GM19372 (cell line): ENCODE data around the gene MCF2L.

ENCODE experiments used
- ATAC-seq: cut with Tn5 transposase; IDR thresholded peaks from one replicate; pipeline ENCODE4 v1.9.1; 2021; ENCODE audit warnings: mild to moderate bottlenecking, low read depth, moderate library complexity; ENCODE audit not compliant: unreplicated experiment

MCF2L gene

DNA sequence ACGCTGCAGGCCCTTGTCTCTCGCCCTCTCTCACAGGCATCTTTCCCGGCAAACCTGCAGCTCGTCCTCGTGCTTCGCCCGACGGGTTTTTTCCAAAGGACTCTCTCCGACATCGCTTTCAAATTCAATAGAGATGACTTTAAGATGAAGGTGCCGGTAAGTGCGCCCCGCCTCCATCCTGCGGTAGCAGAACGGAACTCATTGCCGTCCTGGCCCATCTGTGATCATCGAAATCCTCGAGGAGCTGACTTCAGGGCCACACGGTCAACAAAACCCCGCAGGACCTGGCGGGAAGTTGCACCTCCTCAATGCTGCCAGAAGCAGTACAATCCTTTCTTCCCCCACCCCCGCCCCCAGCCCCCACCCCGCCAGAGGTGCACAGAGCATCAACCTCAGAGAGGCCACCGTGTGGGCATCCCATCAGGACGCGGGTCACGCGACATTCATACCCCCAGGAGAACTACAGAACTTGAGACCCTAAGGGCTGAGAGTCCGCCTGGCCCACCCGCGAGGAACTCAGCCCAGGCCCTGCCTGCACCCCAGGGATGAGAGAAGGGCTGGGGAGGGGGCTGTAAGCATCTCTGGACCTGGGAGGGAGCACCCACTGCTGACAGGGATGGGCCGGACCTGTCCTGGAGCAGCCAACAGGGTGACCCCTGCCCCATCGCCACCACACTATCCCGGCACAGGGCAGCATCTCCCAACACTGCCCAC, 91.7 kb downstream of the MCF2L start:
- no peak for ATAC-seq

DNA sequence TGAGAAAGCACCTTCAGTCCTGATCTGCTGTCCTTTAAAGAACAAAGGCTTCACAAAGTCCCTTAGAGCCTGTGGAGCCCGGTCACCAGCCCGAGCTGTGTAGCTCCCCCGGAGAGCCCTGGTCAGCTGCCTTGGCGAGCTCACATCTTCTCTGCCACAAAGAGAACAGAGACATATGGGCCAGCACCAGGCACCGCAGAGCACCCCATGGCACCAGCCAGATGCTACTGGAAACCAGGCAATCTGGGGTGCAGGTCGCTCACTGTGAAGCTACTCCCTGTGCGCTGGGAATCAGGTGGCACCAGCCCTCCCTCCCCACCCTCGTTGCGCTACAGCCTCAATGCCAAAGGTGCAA, 92.2 kb downstream of the MCF2L start:
- ATAC-seq: no peak

DNA sequence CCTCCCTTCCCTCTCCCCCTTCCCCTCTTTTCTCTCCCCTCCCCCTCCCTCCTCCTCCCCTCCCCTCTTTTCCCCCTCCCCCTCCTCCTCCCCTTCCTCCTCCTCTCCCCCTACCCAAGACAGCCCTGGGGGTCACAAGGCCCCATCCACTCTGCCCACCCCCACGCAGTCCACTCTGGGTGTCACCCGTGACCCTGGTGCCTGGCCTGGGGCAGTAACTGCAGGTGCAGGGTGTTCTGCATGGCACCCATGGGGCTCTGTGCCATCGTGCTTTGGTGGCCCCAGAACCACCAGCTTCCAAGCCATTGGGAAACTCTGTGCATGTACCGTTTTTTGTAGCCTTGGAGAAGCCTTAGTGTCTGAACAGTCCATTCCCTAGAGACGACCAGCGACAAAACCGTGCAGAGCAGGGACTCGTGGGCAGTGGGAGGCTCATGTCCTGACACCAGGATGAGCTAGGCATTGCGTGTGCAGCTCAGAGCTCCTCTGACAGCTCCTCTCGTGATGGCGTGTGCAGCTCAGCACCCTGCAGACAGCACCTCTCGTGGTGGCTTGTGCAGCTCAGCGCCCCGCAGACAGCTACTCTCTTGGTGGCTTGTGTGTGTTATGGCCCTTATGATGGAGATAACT, 92.9 kb downstream of the MCF2L start:
- no peak for ATAC-seq

DNA sequence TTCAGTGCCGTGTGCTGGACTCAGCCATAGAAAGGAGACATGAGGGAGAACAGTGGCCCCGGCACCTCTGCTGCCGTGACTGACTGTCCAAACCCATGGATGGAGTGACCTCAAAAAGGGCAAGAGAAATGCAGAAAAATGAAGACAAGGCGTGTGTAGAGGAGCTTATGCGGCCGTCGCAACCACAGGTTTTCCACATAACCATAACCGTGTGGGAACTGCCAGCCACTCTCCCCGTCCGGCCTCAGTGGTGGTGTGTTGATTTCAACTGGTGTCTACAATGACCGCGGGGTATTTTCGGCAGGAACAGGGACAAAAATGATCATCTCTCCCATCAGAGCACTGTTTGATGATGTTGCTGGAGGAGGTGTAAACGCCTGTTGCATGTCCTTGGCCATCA, 93.7 kb downstream of the MCF2L start:
- no peak for ATAC-seq

DNA sequence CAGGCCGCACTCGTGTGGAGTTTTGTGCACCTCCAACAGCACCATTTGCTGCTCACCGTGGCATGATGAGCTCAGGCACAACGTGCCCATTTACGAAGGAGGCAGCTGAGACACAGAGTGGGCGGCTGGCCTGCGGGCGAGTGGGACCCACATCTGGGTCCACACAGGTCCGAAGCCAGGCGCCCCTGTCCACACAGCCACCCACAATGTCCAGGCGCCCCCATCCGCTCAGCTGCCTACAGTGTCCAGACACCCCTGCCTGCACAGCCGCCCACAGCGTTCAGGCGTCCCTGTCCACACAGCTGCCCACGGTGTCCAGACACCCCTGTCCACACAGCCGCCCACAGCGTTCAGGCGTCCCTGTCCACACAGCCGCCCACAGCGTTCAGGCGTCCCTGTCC, 94.1 kb downstream of the MCF2L start:
- no peak for ATAC-seq

DNA sequence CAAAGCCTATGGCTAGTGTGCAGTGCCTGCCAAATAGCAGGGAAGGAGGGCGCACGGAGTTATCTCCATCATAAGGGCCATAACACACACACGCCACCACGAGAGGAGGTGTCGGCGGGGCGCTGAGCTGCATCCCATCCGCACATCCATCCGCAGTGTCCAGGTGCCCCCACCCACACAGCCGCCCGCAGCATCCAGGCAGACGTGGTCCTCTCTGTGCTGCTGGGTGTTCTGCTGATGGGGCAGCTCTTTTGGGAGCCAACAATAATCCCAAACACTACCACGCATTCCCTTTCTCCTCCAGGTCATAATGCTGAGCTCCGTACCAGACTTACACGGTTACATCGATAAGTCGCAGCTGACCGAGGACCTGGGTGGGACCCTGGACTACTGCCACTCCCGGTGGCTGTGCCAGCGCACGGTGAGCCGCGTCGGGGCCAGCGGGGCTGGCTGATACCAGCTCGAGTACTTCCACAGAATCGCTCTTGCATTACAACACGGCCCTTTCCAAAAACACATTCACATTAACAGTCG, 95.1 kb downstream of the MCF2L start:
- ATAC-seq: no peak

DNA sequence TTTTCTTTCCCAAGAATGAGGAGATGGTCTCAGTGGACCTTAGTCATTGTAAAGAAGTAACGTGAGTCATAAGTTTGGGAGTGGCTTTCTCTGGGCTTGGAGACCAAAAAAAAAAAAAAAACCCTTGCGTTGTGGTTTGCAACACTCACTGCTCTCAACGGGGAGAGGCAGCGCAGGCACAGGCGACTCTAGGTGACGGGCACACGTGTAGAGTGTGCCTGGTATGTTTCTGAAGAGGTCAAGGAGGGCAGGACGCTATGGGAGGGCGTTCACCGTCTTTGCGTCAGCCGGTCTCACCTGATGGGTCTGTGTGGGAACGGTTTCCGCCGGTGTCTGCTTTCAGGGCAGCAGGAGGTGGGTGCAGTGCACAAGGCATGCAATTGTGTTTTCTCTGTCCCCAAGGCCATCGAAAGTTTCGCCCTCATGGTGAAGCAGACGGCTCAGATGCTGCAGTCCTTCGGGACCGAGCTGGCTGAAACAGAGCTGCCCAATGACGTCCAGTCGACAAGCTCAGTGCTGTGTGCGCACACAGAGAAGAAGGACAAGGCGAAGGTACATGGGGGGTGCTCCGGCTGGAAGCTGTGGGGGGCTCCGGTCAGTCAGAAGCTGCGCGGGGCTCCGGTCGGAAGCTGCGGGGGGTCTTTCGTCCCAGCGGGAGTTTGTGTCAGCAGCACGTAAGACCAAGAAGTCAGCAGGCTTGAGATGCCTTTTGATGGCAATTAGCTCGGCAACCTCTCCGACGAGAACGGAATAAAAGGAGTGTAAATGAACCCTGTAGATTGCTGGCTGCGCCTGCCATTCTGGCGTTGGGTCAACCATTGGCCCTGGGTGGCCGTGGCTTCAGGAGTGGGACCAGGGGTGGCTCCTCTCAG, 95.8 kb downstream of the MCF2L start:
- no peak for ATAC-seq

DNA sequence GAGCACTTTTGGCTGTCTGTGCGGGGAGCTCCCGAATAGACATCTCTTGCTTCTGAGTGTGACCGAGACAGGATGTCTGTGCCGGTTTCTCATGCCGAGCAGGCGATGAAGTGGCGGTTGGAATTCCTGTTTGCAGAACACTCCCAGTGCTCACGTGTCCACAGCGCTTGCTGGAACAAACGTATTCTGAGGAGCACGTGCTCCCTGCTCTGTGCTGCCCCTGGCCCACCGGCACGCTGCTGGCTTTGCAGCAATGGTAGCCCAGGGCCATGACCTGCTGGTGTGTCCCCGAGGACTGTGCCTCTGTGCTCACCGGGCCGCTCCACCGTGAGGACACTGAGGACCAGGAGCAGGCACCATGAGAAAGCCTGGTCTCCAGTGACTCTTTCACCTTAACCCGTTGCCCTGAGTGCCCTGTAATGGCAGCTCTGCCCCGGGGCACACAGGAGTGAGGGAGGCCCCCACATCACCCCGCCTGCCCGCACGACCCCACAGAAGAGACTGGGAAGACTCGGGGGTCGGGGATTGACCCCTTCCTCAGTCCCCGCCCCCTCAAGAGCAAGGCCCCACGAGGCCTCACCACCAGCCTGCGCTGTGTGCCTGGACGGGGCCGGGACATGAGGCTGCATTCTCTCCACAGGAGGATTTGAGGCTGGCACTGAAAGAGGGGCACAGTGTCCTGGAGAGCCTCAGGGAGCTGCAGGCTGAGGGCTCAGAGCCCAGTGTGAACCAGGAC, 96.6 kb downstream of the MCF2L start:
- no peak for ATAC-seq

DNA sequence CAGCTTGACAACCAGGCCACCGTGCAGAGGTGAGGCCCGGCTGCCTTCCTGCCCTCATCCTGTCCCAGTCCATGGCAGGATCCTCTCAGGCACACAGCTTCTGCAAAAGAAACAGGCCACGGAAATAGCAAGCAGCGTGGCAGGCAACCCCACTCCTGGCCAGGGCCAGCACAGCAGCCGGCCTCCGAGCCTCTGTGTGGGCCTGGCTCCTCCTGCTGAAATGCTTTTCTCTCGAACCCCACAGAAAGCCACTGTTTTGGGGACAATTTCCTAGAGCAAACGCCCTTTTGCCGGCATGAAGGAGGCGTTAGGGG, 97.1 kb downstream of the MCF2L start:
- no peak for ATAC-seq

DNA sequence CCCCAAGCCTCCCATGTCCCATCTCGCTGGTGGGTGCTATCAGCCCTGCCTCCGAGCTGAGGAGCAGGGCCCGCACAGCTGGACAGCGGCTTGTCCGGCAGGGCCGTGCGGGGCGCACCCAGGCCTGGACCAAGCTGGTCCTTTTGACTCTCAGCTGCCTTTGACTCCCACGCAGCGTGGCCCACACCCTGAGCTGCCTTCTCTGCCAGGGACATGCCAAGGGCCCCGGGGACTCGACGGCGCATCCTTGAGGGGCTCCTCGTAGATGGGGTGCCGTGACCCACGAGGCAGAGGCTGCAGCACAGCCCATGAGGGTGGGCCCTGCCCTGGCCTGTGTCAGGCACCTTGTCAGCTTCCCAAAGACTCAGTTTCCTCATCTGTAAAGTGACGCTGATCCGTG, 97.7 kb downstream of the MCF2L start:
- ATAC-seq: no peak

DNA sequence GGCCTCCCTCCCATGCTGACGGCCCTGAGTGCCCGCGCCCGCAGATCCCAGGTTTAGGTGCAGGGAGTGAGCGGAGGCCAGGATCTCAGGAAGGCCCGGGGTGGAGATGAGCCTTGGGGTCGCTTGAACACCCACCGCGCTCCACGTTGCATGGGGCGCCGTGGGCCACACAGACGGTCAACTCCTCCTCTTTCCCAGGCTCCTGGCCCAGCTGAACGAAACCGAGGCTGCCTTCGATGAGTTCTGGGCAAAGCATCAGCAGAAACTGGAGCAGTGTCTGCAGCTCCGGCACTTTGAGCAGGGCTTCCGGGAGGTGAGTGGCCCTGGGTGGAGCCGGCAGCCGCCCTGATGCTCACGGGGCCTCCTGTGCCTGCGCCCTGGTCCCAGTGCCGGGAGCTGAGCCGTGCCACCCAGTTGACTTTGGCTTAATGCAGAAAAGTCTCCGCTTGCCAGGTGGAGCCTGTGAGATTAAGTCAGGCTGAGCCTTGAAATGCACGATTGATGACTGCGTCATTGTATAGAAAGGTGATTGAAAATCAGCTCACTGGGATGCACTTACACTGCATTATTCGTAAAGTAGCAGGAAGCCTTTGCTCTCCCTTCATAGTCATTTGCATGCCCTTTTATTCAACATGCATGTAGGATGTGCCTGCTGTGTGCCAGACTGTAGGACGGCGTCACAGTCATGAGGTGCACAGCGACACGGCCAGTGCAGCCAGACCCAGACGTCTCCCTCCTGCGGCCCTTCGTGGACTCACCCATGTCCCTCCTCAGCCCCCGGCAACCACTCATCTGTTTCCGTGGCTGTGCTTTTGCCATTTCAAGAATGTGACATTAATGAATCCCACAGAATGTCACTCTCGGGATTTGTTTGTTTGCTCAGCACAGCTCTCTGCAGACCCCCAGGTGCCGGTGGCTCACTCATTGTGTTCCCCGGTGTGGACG, 101.1 kb downstream of the MCF2L start:
- ATAC-seq: no peak

DNA sequence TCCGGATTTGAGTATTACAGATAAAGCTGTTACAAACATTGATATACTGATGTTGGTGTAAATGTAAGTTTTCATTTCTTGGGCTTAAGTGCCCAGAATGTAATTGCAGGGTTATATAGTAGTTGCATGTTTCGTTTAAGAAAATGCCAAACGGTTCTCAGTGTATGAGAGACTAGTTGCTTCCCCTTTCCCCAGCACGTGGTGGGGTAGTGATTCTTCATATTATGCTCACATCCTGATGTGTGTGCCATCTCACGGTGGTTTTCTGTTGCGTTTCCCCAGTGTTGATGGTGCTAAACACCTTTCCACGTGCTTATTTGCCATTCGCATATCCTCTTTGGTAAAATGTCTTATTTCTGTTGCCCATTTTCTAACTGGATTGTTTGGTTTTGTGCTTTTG, 101.8 kb downstream of the MCF2L start:
- ATAC-seq: no peak

DNA sequence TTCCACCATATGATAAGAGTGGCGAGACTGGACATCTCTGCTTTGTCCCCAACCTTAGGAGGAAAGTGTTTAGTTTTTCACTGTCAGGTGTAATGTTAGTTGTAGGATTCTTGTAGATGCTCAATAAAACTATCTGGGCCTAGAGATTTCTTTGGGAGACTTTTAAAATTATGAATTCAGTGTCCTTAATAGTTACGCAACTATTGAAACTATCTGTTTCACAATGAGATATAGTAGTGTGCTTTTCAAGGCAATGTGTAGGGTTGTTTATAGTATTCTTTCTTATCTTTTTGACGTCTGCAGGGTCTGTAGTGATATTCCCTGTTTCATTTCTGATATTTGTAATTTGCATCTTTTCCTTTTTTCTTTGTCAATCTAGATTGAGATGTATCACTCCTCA, 103.4 kb downstream of the MCF2L start:
- ATAC-seq: no peak

DNA sequence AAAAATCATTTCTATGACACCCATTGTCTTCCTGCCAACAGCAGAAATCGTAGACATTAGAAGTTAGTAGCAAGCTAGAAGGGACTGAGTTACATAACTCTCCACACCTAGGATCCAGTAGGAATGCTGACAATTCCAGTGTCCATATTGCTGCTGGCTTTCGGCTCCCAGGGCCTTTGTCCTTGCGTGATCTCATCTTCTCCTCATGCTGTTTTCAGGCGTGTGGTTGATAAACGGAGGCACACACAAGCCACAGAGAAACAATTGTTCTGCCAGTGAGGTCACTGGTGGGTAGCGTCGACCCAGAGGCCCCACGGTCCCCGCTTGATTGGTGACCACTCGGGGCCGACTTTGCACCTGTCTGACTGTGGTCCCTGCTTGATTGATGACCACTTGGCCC, 104.9 kb downstream of the MCF2L start:
- ATAC-seq: no peak

DNA sequence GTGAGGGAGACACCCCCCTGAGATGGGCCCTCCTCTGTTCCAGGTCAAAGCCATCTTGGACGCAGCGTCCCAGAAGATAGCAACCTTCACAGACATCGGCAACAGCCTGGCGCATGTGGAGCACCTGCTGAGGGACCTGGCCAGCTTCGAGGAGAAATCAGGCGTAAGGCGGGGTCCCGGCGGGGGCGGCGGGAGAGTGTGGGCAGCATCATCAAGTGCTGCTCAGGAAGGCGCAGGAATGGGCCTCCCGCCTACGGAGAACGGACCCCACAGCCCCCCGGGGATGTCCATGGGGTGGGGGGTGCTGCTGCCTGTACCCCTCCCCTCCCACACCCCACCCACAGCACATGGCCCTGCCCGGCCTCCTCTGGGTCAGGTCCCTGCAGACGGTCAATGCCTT, 105.4 kb downstream of the MCF2L start:
- no peak for ATAC-seq

DNA sequence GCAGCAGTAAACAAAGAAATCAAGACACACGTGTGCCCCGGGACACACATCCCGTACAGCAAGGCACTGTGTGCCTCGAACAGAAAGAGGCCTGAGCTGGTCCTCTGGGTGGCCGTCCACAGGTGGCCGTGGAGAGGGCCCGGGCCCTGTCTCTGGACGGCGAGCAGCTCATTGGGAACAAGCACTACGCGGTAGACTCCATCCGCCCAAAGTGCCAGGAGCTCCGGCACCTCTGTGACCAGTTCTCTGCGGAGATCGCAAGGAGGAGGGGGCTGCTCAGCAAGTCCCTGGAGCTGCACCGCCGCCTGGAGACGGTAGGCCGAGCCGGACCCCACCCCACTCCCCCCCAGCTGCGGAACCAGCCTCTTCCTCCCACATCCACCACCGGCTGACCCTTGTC, 105.9 kb downstream of the MCF2L start:
- ATAC-seq: no peak

DNA sequence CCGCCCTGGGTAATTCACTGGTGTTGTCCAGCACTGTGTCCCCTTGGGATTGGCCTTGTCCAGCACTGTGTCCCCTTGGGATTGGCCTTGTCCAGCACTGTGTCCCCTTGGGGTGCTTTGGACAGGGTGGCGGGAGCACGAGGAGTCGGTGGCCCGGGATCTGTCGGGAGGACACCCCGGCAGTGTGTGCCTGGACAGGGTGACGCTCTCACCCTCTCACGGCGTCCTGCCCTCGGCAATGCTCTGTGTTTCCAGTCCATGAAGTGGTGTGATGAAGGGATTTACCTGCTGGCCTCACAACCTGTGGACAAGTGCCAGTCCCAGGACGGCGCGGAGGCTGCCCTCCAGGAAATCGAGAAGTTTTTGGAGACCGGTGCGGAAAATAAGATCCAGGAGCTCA, 106.7 kb downstream of the MCF2L start:
- no peak for ATAC-seq

DNA sequence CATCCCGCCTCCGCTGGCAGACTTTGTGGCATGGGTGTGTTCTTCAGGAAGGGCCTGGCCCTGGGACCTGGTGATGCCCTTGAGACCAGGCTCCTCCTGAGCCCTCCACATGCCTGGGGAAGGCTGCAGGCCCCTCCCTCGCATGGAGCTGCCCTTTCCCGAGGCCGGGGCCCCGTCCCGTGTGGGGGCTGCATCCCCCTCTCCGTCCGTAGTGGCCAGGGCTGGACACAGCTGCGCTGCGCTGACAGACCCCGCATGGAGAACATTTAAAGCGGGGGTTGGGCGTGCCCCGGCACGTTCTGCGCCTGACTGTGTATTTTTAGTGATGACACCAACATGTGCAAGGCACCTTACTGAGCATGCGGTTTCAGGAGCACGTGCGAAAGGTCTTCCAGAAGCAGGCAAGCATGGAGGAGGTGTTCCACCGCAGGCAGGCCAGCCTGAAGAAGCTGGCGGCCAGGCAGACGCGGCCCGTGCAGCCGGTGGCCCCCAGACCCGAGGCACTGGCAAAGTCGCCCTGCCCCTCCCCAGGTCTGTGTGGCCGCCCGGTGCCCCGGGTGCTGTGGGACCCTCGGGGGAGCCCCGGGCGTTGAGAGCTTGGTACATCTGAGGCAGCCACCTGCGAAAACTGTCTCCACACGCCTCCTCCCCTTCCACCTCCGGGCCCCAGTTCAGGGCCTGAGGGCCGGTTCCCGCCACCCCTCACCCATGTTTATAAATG, 107.8 kb downstream of the MCF2L start:
- ATAC-seq: no peak

DNA sequence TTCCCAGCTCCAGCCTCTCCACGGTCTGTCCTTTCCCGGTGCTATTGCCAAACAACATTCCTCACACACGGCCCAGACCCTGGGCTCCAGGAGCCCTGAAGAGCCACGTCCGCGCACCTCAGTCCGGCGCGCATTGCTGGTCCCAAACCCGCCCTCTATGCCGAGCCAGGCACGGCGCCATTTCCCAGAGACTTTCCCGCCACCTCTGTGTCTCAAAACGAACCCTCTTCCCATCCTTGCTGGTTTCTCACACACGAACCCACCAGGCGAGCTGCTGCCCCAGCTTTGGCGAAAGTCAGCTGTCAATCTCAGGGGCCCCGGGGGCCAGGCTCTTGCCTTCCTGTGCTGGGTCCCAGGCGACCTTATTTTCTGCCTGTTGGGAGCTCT, 108.5 kb downstream of the MCF2L start:
- no peak for ATAC-seq
